H9 (cell line): Measurements from ENCODE around the gene SLC52A1. TPM values are rescaled to one million over a fixed set of nuclear protein-coding genes. Genes with fewer than 3 reads are reported as not detected.

Source experiments
- DNase-seq: peaks from one replicate; pipeline ENCODE4 v3.0.0-alpha.2; 2017
- H2AFZ ChIP-seq: one replicate; pipeline ENCODE4 v1.6.1; 2013; ENCODE audit warnings: mild to moderate bottlenecking, low read length, control low read depth, moderate library complexity
- H2AK5ac ChIP-seq: 2 replicates; pipeline ENCODE4 v1.6.1; 2013; ENCODE audit warnings: low read length, control low read depth, mixed read lengths; ENCODE audit not compliant: insufficient read length
- H2BK120ac ChIP-seq: one replicate; pipeline ENCODE4 v1.6.1; 2013; ENCODE audit warnings: low read depth, mild to moderate bottlenecking, low read length, control low read depth, inconsistent platforms; ENCODE audit not compliant: poor library complexity, severe bottlenecking
- H2BK12ac ChIP-seq: 2 replicates; pipeline ENCODE4 v1.6.1; 2013; ENCODE audit warnings: low read length, control low read depth, mixed read lengths, low read depth; ENCODE audit not compliant: insufficient read length
- H2BK15ac ChIP-seq: 2 replicates; pipeline ENCODE4 v1.6.1; 2013; ENCODE audit warnings: low read depth, low read length, control low read depth
- H2BK20ac ChIP-seq: one replicate; pipeline ENCODE4 v1.6.1; 2013; ENCODE audit warnings: low read depth, mild to moderate bottlenecking, low read length, control low read depth, inconsistent platforms; ENCODE audit not compliant: poor library complexity, severe bottlenecking
- H2BK5ac ChIP-seq: 2 replicates; pipeline ENCODE4 v1.6.1; 2013; ENCODE audit warnings: low read length, control low read depth, mixed read lengths; ENCODE audit not compliant: insufficient read length
- H3K14ac ChIP-seq: 2 replicates; pipeline ENCODE4 v1.6.1; 2013; ENCODE audit warnings: low read length, control low read depth; ENCODE audit not compliant: insufficient read depth
- H3K18ac ChIP-seq: 2 replicates; pipeline ENCODE4 v1.6.1; 2013; ENCODE audit warnings: low read depth, mild to moderate bottlenecking, mixed read lengths, low read length, control low read depth; ENCODE audit not compliant: insufficient read length
- H3K23ac ChIP-seq: 2 replicates; pipeline ENCODE4 v1.6.1; 2013; ENCODE audit warnings: low read length, control low read depth, mixed read lengths, low read depth; ENCODE audit not compliant: insufficient read length
- H3K23me2 ChIP-seq: 2 replicates; pipeline ENCODE4 v1.6.1; 2013; ENCODE audit warnings: low read depth, mild to moderate bottlenecking, mixed read lengths, low read length, control low read depth; ENCODE audit not compliant: insufficient read length, poor library complexity, severe bottlenecking
- H3K27ac ChIP-seq: 2 replicates; pipeline ENCODE4 v1.5.1; 2013; ENCODE audit warnings: low read length, control low read depth, mixed read lengths, low read depth; ENCODE audit not compliant: insufficient read length
- H3K27me3 ChIP-seq: 2 replicates; pipeline ENCODE4 v1.6.1; 2013; ENCODE audit warnings: low read length, control low read depth, inconsistent platforms; ENCODE audit not compliant: insufficient read depth
- H3K4ac ChIP-seq: 2 replicates; pipeline ENCODE4 v1.6.1; 2013; ENCODE audit warnings: low read depth, mild to moderate bottlenecking, control low read depth, inconsistent platforms, low read length, moderate library complexity
- H3K4me1 ChIP-seq: 2 replicates; pipeline ENCODE4 v1.6.1; 2013; ENCODE audit warnings: low read length, control low read depth, inconsistent platforms; ENCODE audit not compliant: insufficient read depth
- H3K4me2 ChIP-seq: 2 replicates; pipeline ENCODE4 v1.6.1; 2013; ENCODE audit warnings: low read length, control low read depth, mixed read lengths; ENCODE audit not compliant: insufficient read length, insufficient read depth
- H3K56ac ChIP-seq: 2 replicates; pipeline ENCODE4 v1.6.1; 2013; ENCODE audit warnings: low read depth, mild to moderate bottlenecking, mixed read lengths, low read length, control low read depth; ENCODE audit not compliant: insufficient read length
- H3K79me1 ChIP-seq: 2 replicates; pipeline ENCODE4 v1.6.1; 2013; ENCODE audit warnings: low read depth, mild to moderate bottlenecking, moderate library complexity, low read length, control low read depth, inconsistent platforms; ENCODE audit not compliant: insufficient read depth, poor library complexity, severe bottlenecking
- H3K79me2 ChIP-seq: 2 replicates; pipeline ENCODE4 v1.6.1; 2013; ENCODE audit warnings: low read length, control low read depth, inconsistent platforms; ENCODE audit not compliant: insufficient read depth
- H3K9ac ChIP-seq: 2 replicates; pipeline ENCODE4 v1.6.1; 2013; ENCODE audit warnings: low read length, control low read depth, mixed read lengths; ENCODE audit not compliant: insufficient read length; ENCODE audit errors: extremely low read depth
- H3K9me3 ChIP-seq: one replicate; pipeline ENCODE4 v1.6.1; 2013; ENCODE audit warnings: low read depth, low read length, inconsistent platforms; ENCODE audit not compliant: control insufficient read depth
- H3T11ph ChIP-seq: one replicate; pipeline ENCODE4 v1.6.1; 2013; ENCODE audit warnings: mild to moderate bottlenecking, low read length, control low read depth, inconsistent platforms
- H4K20me1 ChIP-seq: one replicate; pipeline ENCODE4 v1.6.1; 2013; ENCODE audit not compliant: control insufficient read depth, insufficient read length, insufficient read depth
- H4K5ac ChIP-seq: 2 replicates; pipeline ENCODE4 v1.6.1; 2013; ENCODE audit warnings: low read depth, mild to moderate bottlenecking, mixed read lengths, low read length, control low read depth; ENCODE audit not compliant: insufficient read length
- H4K8ac ChIP-seq: replicated peaks from 2 replicates; pipeline ENCODE4 v1.6.1; 2013; ENCODE audit warnings: low read length, control low read depth, mixed read lengths, low read depth; ENCODE audit not compliant: insufficient read length
- H4K91ac ChIP-seq: 2 replicates; pipeline ENCODE4 v1.6.1; 2013; ENCODE audit warnings: low read depth, mild to moderate bottlenecking, moderate library complexity, mixed read lengths, low read length, control low read depth; ENCODE audit not compliant: insufficient read length
- H3K27ac Mint-ChIP-seq, 3 experiments: 2 replicates in 2 of 3; 3 replicates in 1 of 3; pipeline ENCODE4 v1.8.0; 2020 to 2021; ENCODE audit warnings: mixed read lengths in 3 of 3, mild to moderate bottlenecking in 1 of 3, moderate library complexity in 1 of 3
- H3K27me3 Mint-ChIP-seq: 2 replicates; pipeline ENCODE4 v1.8.0; 2021; ENCODE audit warnings: low read depth, mild to moderate bottlenecking, moderate library complexity, mixed read lengths
- H3K36me3 Mint-ChIP-seq, 3 experiments: 2 replicates in 2 of 3; 3 replicates in 1 of 3; pipeline ENCODE4 v1.8.0; 2020 to 2021; ENCODE audit warnings: low read depth in 3 of 3, mixed read lengths in 3 of 3; ENCODE audit not compliant: insufficient read depth in 1 of 3
- H3K4me1 Mint-ChIP-seq, 2 experiments: 2 replicates each; pipeline ENCODE4 v1.8.0; 2020; ENCODE audit warnings: mixed read lengths in 2 of 2
- H3K4me3 Mint-ChIP-seq, 2 experiments: 2 replicates in 1 of 2; 3 replicates in 1 of 2; pipeline ENCODE4 v1.8.0; 2020 to 2021; ENCODE audit warnings: mild to moderate bottlenecking in 2 of 2, mixed read lengths in 2 of 2, moderate library complexity in 1 of 2
- H3K9me3 Mint-ChIP-seq, 2 experiments: 2 replicates in 1 of 2; 3 replicates in 1 of 2; pipeline ENCODE4 v1.8.0; 2020; ENCODE audit warnings: mild to moderate bottlenecking in 2 of 2, mixed read lengths in 2 of 2, moderate library complexity in 1 of 2
- WGBS: extraction: QIAGEN DNeasy Blood & Tissue Kit; methylation state at CpG from one replicate; pipeline ENCODE4 v1.1.7; 2013; ENCODE audit warnings: missing lambda C conversion rate, low lambda C conversion rate, mixed read lengths; ENCODE audit not compliant: insufficient read length; ENCODE audit errors: extremely low coverage; 5-methylcytosine and 5-hydroxymethylcytosine counted together
- total RNA-seq: library from RNA; stranded (reverse); gene quantifications from 2 replicates; pipeline ENCODE4 v1.2.1, GENCODE V29; 2021
- TF ChIP-seq, protein P1 (sequence below): fragments of 200-600 bp; sonication (generic); conservative IDR thresholded peaks from 3 replicates; pipeline ENCODE4 v1.8.0; 2021; ENCODE audit warnings: antibody characterized with exemption, mild to moderate bottlenecking

The SLC52A1 gene
- total RNA-seq, 1 experiment from 2014 or later: 0.17 TPM

DNA sequence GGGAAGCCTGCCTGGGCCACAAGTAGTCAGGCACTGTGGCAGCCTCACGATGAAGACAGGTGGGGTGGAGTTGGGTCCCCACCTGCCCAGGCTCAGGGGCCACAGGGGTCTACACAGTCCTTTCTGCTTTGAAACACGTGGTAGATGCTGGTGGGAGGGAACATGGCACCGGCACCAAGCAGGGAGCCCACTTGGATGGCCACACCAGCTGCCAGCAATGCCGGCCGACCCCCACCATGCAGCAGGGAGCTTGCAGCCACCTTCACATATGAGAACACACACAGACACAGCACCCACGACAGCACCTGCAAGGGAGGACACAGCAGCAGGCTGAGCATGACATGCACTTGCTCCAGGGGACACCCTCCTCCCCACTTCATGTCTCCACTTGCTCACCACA lies 2.4 kb downstream of the SLC52A1 start:
- no peak overlapping the region for H2BK12ac ChIP-seq
- no peak overlapping the region for H3K56ac ChIP-seq
- no peak overlapping the region for H3K23ac ChIP-seq
- H3T11ph ChIP-seq: no peak overlapping the region
- no peak overlapping the region for H2AK5ac ChIP-seq
- DNase-seq: peak; percentile 34
- H3K23me2 ChIP-seq: no peaks in the 10 kb centered on the region
- no peaks in the 10 kb centered on the region for H4K20me1 ChIP-seq
- H2AFZ ChIP-seq: no peak overlapping the region
- Mint-ChIP-seq H3K27ac (no peak overlapping the region), H3K4me1 (peaks cover 0 to 3% of the 10 kb centered on the region in 2 experiments; a peak in 1 of 4 replicates), H3K4me3 (no peak overlapping the region), H3K36me3 (no peaks in the 10 kb centered on the region; a peak in 1 of 7 replicates), H3K9me3 (no peaks in the 10 kb centered on the region), H3K27me3 (peaks cover 51% of the 10 kb centered on the region)
- no peak overlapping the region for H3K4ac ChIP-seq
- no peaks in the 10 kb centered on the region for H3K9me3 ChIP-seq
- TF ChIP-seq, protein P1, sequence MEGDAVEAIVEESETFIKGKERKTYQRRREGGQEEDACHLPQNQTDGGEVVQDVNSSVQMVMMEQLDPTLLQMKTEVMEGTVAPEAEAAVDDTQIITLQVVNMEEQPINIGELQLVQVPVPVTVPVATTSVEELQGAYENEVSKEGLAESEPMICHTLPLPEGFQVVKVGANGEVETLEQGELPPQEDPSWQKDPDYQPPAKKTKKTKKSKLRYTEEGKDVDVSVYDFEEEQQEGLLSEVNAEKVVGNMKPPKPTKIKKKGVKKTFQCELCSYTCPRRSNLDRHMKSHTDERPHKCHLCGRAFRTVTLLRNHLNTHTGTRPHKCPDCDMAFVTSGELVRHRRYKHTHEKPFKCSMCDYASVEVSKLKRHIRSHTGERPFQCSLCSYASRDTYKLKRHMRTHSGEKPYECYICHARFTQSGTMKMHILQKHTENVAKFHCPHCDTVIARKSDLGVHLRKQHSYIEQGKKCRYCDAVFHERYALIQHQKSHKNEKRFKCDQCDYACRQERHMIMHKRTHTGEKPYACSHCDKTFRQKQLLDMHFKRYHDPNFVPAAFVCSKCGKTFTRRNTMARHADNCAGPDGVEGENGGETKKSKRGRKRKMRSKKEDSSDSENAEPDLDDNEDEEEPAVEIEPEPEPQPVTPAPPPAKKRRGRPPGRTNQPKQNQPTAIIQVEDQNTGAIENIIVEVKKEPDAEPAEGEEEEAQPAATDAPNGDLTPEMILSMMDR: no peak
- no peak overlapping the region for H2BK120ac ChIP-seq
- H3K27me3 ChIP-seq: peaks cover 2% of the 10 kb centered on the region; the same call in 1 of the 2 replicates
- no peak overlapping the region for H2BK5ac ChIP-seq
- no peak overlapping the region for H2BK20ac ChIP-seq
- no peak overlapping the region for H4K91ac ChIP-seq
- no peaks in the 10 kb centered on the region for H3K4me1 ChIP-seq
- no peak overlapping the region for H4K8ac ChIP-seq
- H3K4me2 ChIP-seq: no peak overlapping the region
- H3K14ac ChIP-seq: no peak overlapping the region
- H3K9ac ChIP-seq: no peak overlapping the region
- no peaks in the 10 kb centered on the region for H3K79me2 ChIP-seq
- no CpG with 5 or more reads among the region's 6 CpGs for WGBS
- H3K27ac ChIP-seq: no peak overlapping the region
- H2BK15ac ChIP-seq: no peak overlapping the region
- no peak overlapping the region for H3K18ac ChIP-seq
- H3K79me1 ChIP-seq: no peaks in the 10 kb centered on the region
- H4K5ac ChIP-seq: no peak overlapping the region
